SH-SY5Y (cell line): ENCODE results near the gene MUSTN1.

Source experiments
- GATA2 ChIP-seq: IDR thresholded peaks from 2 replicates; pipeline ENCODE4 v1.6.1; 2011; ENCODE audit warnings: mild to moderate bottlenecking, low read depth, low read length
- GATA3 ChIP-seq: IDR thresholded peaks from 2 replicates; pipeline ENCODE4 v1.6.1; 2011; ENCODE audit warnings: low read depth, mild to moderate bottlenecking, low read length, moderate library complexity

- TF ChIP-seq GATA2 = no peak
- no peak for TF ChIP-seq GATA3
Observed at GRCh38 chr3:52880474-52880873, 45.7 kb upstream of the MUSTN1 start.
